Activated naive CD4-positive, alpha-beta T cell treated with anti-CD3 and anti-CD28 coated beads, Interleukin-2, amount 50 U/mL, for 24 hours (primary cell): ENCODE results near the gene VWA3B.

Source experiments
- H3K27ac Mint-ChIP-seq: one replicate; pipeline ENCODE4 v1.8.0; 2021; ENCODE audit warnings: mild to moderate bottlenecking, mixed read lengths
- H3K27me3 Mint-ChIP-seq: one replicate; pipeline ENCODE4 v1.8.0; 2021; ENCODE audit warnings: mixed read lengths
- H3K36me3 Mint-ChIP-seq: one replicate; pipeline ENCODE4 v1.8.0; 2021; ENCODE audit warnings: mixed read lengths
- H3K4me1 Mint-ChIP-seq: one replicate; pipeline ENCODE4 v1.8.0; 2021; ENCODE audit warnings: mixed read lengths
- H3K4me3 Mint-ChIP-seq: one replicate; pipeline ENCODE4 v1.8.0; 2021; ENCODE audit warnings: mild to moderate bottlenecking, mixed read lengths
- H3K9me3 Mint-ChIP-seq: one replicate; pipeline ENCODE4 v1.8.0; 2021; ENCODE audit warnings: mixed read lengths

Gene VWA3B

GRCh38 chr2:98269830-98270229, 182.9 kb downstream of the VWA3B start:
- H3K36me3 Mint-ChIP-seq, result peaks cover 2% of the 10 kb centered on the region
- H3K4me1 Mint-ChIP-seq, result no peaks in the 10 kb centered on the region
- peaks cover 9% of the 10 kb centered on the region for H3K9me3 Mint-ChIP-seq
- no peak overlapping the region for H3K4me3 Mint-ChIP-seq
- no peak overlapping the region for H3K27ac Mint-ChIP-seq
- H3K27me3 Mint-ChIP-seq, result peaks cover 23% of the 10 kb centered on the region

GRCh38 chr2:98277162-98277859, 190.3 kb downstream of the VWA3B start:
- Mint-ChIP-seq H3K4me1 (no peaks in the 10 kb centered on the region), H3K36me3 (no peaks in the 10 kb centered on the region), H3K27me3 (peaks cover 30% of the 10 kb centered on the region), H3K9me3 (no peaks in the 10 kb centered on the region), H3K27ac (no peak overlapping the region), H3K4me3 (no peak overlapping the region)

GRCh38 chr2:98278074-98278473, 191.1 kb downstream of the VWA3B start:
- H3K27me3 Mint-ChIP-seq, result peaks cover 30% of the 10 kb centered on the region
- no peak overlapping the region for H3K4me3 Mint-ChIP-seq
- H3K27ac Mint-ChIP-seq, result no peak overlapping the region
- H3K4me1 Mint-ChIP-seq, result no peaks in the 10 kb centered on the region
- H3K9me3 Mint-ChIP-seq, result no peaks in the 10 kb centered on the region
- no peaks in the 10 kb centered on the region for H3K36me3 Mint-ChIP-seq

- H3K4me1 Mint-ChIP-seq, result no peaks in the 10 kb centered on the region
- H3K36me3 Mint-ChIP-seq, result no peaks in the 10 kb centered on the region
- H3K27me3 Mint-ChIP-seq, result peaks cover 22% of the 10 kb centered on the region
- H3K27ac Mint-ChIP-seq, result no peak overlapping the region
- H3K9me3 Mint-ChIP-seq, result no peaks in the 10 kb centered on the region
- no peak overlapping the region for H3K4me3 Mint-ChIP-seq
These were observed 193.6 kb downstream of the VWA3B start for GRCh38 chr2:98280376-98281102.

GRCh38 chr2:98281607-98282006, 194.6 kb downstream of the VWA3B start:
- peaks cover 26% of the 10 kb centered on the region for H3K27me3 Mint-ChIP-seq
- H3K4me3 Mint-ChIP-seq, result no peak overlapping the region
- no peaks in the 10 kb centered on the region for H3K4me1 Mint-ChIP-seq
- H3K9me3 Mint-ChIP-seq, result peaks cover 3% of the 10 kb centered on the region
- no peak overlapping the region for H3K27ac Mint-ChIP-seq
- H3K36me3 Mint-ChIP-seq, result no peaks in the 10 kb centered on the region

- Mint-ChIP-seq H3K4me1 (no peaks in the 10 kb centered on the region), H3K36me3 (peaks cover 1% of the 10 kb centered on the region), H3K27me3 (peaks cover 28% of the 10 kb centered on the region), H3K4me3 (no peak overlapping the region), H3K9me3 (peaks cover 6% of the 10 kb centered on the region), H3K27ac (no peak overlapping the region)
These were observed 195.1 kb downstream of the VWA3B start for GRCh38 chr2:98282109-98282508.

GRCh38 chr2:98293030-98293429, 206.1 kb downstream of the VWA3B start:
- Mint-ChIP-seq H3K9me3 (peaks cover 5% of the 10 kb centered on the region), H3K36me3 (peaks cover 3% of the 10 kb centered on the region), H3K4me1 (no peaks in the 10 kb centered on the region), H3K27me3 (peaks cover 7% of the 10 kb centered on the region), H3K4me3 (no peak overlapping the region), H3K27ac (no peak overlapping the region)

- Mint-ChIP-seq H3K36me3 (no peaks in the 10 kb centered on the region), H3K9me3 (no peaks in the 10 kb centered on the region), H3K4me3 (no peak overlapping the region), H3K4me1 (no peaks in the 10 kb centered on the region), H3K27ac (no peak overlapping the region), H3K27me3 (peaks cover 7% of the 10 kb centered on the region)
These were observed 207.1 kb downstream of the VWA3B start for GRCh38 chr2:98293931-98294687.

GRCh38 chr2:98294711-98295110, 207.7 kb downstream of the VWA3B start:
- H3K27ac Mint-ChIP-seq, result no peak overlapping the region
- H3K4me1 Mint-ChIP-seq, result no peaks in the 10 kb centered on the region
- H3K4me3 Mint-ChIP-seq, result no peak overlapping the region
- no peaks in the 10 kb centered on the region for H3K36me3 Mint-ChIP-seq
- H3K9me3 Mint-ChIP-seq, result no peaks in the 10 kb centered on the region
- peaks cover 8% of the 10 kb centered on the region for H3K27me3 Mint-ChIP-seq

GRCh38 chr2:98295275-98295674, 208.3 kb downstream of the VWA3B start:
- H3K27ac Mint-ChIP-seq, result no peak overlapping the region
- no peak overlapping the region for H3K4me3 Mint-ChIP-seq
- no peaks in the 10 kb centered on the region for H3K4me1 Mint-ChIP-seq
- H3K27me3 Mint-ChIP-seq, result peaks cover 8% of the 10 kb centered on the region
- H3K9me3 Mint-ChIP-seq, result no peaks in the 10 kb centered on the region
- H3K36me3 Mint-ChIP-seq, result no peaks in the 10 kb centered on the region

GRCh38 chr2:98295721-98296414, 208.9 kb downstream of the VWA3B start:
- Mint-ChIP-seq H3K9me3 (no peaks in the 10 kb centered on the region), H3K27me3 (peaks cover 8% of the 10 kb centered on the region), H3K4me3 (no peak overlapping the region), H3K27ac (no peak overlapping the region), H3K36me3 (no peaks in the 10 kb centered on the region), H3K4me1 (no peaks in the 10 kb centered on the region)

GRCh38 chr2:98296440-98296839, 209.5 kb downstream of the VWA3B start:
- Mint-ChIP-seq H3K36me3 (no peaks in the 10 kb centered on the region), H3K9me3 (no peaks in the 10 kb centered on the region), H3K27ac (no peak overlapping the region), H3K27me3 (peaks cover 4% of the 10 kb centered on the region), H3K4me3 (no peak overlapping the region), H3K4me1 (no peaks in the 10 kb centered on the region)

- H3K27me3 Mint-ChIP-seq, result peaks cover 8% of the 10 kb centered on the region
- no peak overlapping the region for H3K27ac Mint-ChIP-seq
- H3K4me3 Mint-ChIP-seq, result no peak overlapping the region
These were observed 211.1 kb downstream of the VWA3B start for GRCh38 chr2:98297817-98298682.

GRCh38 chr2:98298683-98299164, 211.8 kb downstream of the VWA3B start:
- peaks cover 8% of the 10 kb centered on the region for H3K27me3 Mint-ChIP-seq
- no peaks in the 10 kb centered on the region for H3K9me3 Mint-ChIP-seq
- H3K36me3 Mint-ChIP-seq, result no peaks in the 10 kb centered on the region
- H3K4me3 Mint-ChIP-seq, result no peak overlapping the region
- no peaks in the 10 kb centered on the region for H3K4me1 Mint-ChIP-seq
- no peak overlapping the region for H3K27ac Mint-ChIP-seq

More at GRCh38 chr2:98297817-98298682, 211.1 kb downstream of the VWA3B start:
- Mint-ChIP-seq H3K4me1 (no peaks in the 10 kb centered on the region), H3K36me3 (no peaks in the 10 kb centered on the region), H3K9me3 (no peaks in the 10 kb centered on the region)
